Measurements from ENCODE around the gene CTSV. TPM values are rescaled to one million over a fixed set of nuclear protein-coding genes. Genes with fewer than 3 reads are reported as not detected.
"Not testable (repeated sequence)": the region's sequence is repeated elsewhere in the genome, so short reads cannot be mapped to it uniquely, and the experiment has no call there.

The CTSV gene
- total and polyA plus RNA-seq, 5 experiments from 2014 or later = not detected

DNA sequence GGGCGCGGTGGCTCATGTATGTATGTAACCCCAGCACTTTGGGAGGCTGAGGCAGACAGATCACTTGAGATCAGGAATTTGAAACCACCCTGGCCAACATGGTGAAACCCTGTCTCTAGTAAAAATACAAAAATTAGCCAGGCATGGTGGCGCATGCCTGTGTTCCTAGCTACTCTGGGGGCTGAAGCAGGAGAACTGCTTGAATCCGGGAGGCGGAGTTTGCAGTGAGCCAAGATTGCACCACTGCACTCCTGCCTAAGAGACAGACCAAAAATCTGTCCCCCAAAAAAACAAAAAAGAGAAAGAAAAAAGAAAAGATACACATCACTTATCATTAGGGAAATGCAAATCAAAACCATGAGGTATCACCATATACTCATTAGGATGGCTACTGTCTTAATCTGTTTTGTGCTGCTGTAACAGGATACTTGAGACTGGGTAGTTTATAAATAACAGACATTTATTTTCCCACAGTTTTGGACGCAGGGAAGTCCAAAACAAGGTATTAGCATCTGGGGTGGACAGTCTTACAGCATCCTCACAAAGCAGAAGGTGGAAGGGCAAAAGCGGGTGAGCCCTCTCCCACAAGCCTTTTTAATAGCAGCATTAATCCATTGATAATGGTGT, 55.3 kb downstream of the CTSV start:
- Mint-ChIP-seq H3K36me3 (peaks cover 0 to 11% (median 0%) of the 10 kb centered on the region in 3 donors), H3K4me1 (peaks cover 3 to 21% (median 18%) of the 10 kb centered on the region in 4 donors)
- POLR2A ChIA-PET, ATAC-seq, H3K9me3 Mint-ChIP-seq, H3K4me3 Mint-ChIP-seq, H3K27me3 Mint-ChIP-seq, H3K27ac Mint-ChIP-seq, DNase-seq: not testable (repeated sequence)

Other genes with a start within 250 kb of the CTSV start
- 10 to 100 TPM in 1 of 2 experiments, 1 to 10 TPM in 1; 9.2 to 11.5 TPM for gene ZNF782, start 184.6 kb downstream of the CTSV start, total RNA-seq
- 1 to 10 TPM; 1.7 to 5.6 (median 2.0) TPM for gene ZNF782, start 184.6 kb downstream of the CTSV start, polyA plus RNA-seq
- not detected for gene NUTM2G, start 110.3 kb downstream of the CTSV start, total RNA-seq
- gene NUTM2G, start 110.3 kb downstream of the CTSV start, polyA plus RNA-seq = under 1 TPM in 2 of 3 donors, not detected in 1; 0.05 to 0.19 TPM

Data from naive thymus-derived CD8-positive, alpha-beta T cell (primary cell).